HL-60 (cell line): ENCODE results near the gene PPP2R5D.
"Not testable (repeated sequence)": the region's sequence is repeated elsewhere in the genome, so short reads cannot be mapped to it uniquely, and the experiment has no call there.

Experiments used
- DNase-seq, 2 experiments: peaks; one replicate each; pipeline ENCODE4 v3.0.0-alpha.2; 2010 to 2020; ENCODE audit warnings: low read depth in 1 of 2, low spot score in 1 of 2
- H3K27ac ChIP-seq: fragments of 250-450 bp; sonication (Bioruptor Pico); replicated peaks from 2 replicates; pipeline ENCODE4 v1.5.1; 2020; ENCODE audit warnings: mild to moderate bottlenecking, moderate library complexity
- H3K27me3 ChIP-seq: fragments of 250-450 bp; sonication (Bioruptor Pico); 2 replicates; pipeline ENCODE4 v1.5.1; 2021; ENCODE audit warnings: mild to moderate bottlenecking, moderate library complexity; ENCODE audit not compliant: insufficient read depth, poor library complexity, severe bottlenecking
- H3K4me3 ChIP-seq: replicated peaks from 2 replicates; pipeline ENCODE4 v1.5.1; 2011; ENCODE audit warnings: mild to moderate bottlenecking, control low read depth, low read length; ENCODE audit not compliant: insufficient read depth
- CTCF ChIP-seq: IDR thresholded peaks from one replicate; pipeline ENCODE4 v1.5.1; 2011; ENCODE audit warnings: low read length, control low read depth, inconsistent platforms; ENCODE audit not compliant: insufficient read depth
- GABPA ChIP-seq: IDR thresholded peaks from 2 replicates; pipeline ENCODE4 v1.6.1; 2012; ENCODE audit warnings: low read depth
- POLR2AphosphoS5 ChIP-seq: IDR thresholded peaks from 2 replicates; pipeline ENCODE4 v1.6.1; 2012; ENCODE audit warnings: low read depth
- SPI1 ChIP-seq: IDR thresholded peaks from 2 replicates; pipeline ENCODE4 v1.6.1; 2012; ENCODE audit warnings: low read depth, mild to moderate bottlenecking, borderline replicate concordance
- TF ChIP-seq, protein P1 (sequence below): IDR thresholded peaks from 2 replicates; pipeline ENCODE4 v1.6.1; 2012; ENCODE audit warnings: low read depth; ENCODE audit not compliant: insufficient replicate concordance

PPP2R5D gene

GRCh38 chr6:42996513-42996912 lies 12.1 kb downstream of the PPP2R5D start:
- H3K27me3 ChIP-seq: no peaks in the 10 kb centered on the region
- H3K27ac ChIP-seq: no peak overlapping the region
- no peak for TF ChIP-seq POLR2AphosphoS5
- TF ChIP-seq SPI1: no peak
- TF ChIP-seq CTCF: no peak
- TF ChIP-seq GABPA: no peak
- TF ChIP-seq, protein P1, sequence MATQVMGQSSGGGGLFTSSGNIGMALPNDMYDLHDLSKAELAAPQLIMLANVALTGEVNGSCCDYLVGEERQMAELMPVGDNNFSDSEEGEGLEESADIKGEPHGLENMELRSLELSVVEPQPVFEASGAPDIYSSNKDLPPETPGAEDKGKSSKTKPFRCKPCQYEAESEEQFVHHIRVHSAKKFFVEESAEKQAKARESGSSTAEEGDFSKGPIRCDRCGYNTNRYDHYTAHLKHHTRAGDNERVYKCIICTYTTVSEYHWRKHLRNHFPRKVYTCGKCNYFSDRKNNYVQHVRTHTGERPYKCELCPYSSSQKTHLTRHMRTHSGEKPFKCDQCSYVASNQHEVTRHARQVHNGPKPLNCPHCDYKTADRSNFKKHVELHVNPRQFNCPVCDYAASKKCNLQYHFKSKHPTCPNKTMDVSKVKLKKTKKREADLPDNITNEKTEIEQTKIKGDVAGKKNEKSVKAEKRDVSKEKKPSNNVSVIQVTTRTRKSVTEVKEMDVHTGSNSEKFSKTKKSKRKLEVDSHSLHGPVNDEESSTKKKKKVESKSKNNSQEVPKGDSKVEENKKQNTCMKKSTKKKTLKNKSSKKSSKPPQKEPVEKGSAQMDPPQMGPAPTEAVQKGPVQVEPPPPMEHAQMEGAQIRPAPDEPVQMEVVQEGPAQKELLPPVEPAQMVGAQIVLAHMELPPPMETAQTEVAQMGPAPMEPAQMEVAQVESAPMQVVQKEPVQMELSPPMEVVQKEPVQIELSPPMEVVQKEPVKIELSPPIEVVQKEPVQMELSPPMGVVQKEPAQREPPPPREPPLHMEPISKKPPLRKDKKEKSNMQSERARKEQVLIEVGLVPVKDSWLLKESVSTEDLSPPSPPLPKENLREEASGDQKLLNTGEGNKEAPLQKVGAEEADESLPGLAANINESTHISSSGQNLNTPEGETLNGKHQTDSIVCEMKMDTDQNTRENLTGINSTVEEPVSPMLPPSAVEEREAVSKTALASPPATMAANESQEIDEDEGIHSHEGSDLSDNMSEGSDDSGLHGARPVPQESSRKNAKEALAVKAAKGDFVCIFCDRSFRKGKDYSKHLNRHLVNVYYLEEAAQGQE: no peak
- DNase-seq: no peak
- H3K4me3 ChIP-seq: no peak overlapping the region

- not testable (repeated sequence) for H3K27ac ChIP-seq, H3K27me3 ChIP-seq, H3K4me3 ChIP-seq, DNase-seq
These were observed 13.8 kb downstream of the PPP2R5D start for GRCh38 chr6:42998205-42998604.

GRCh38 chr6:43001843-43002242 lies 17.5 kb downstream of the PPP2R5D start:
- no peak overlapping the region for H3K27ac ChIP-seq
- H3K27me3 ChIP-seq: no peaks in the 10 kb centered on the region
- no peak overlapping the region for H3K4me3 ChIP-seq
- TF ChIP-seq, protein P1: no peak
- TF ChIP-seq POLR2AphosphoS5 (no peak), CTCF (no peak), SPI1 (no peak), GABPA (no peak)
- DNase-seq: no peak

DNA sequence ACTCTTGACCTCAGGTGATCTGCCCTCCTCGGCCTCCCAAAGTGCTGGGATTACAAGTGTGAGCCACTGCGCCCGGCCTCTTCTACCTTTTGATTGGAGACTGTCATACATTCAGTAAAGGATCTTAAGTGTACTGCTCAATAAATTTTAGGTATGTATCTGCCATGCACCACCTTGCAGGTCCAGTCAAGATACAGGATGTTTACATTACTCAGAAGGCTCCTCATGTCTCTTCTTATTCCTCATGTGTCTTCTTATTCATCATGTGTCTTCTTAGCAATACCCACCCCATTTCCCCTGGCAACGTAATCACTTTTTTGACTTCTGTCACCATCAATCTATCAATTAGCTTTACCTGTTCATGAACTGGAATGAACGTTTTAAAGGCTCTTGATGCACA lies 21.5 kb downstream of the PPP2R5D start:
- no peak overlapping the region for H3K27ac ChIP-seq
- no peak for DNase-seq
- H3K4me3 ChIP-seq: no peak overlapping the region
- no peaks in the 10 kb centered on the region for H3K27me3 ChIP-seq
- no peak for TF ChIP-seq CTCF
- TF ChIP-seq GABPA: no peak
- TF ChIP-seq, protein P1: no peak
- TF ChIP-seq POLR2AphosphoS5: no peak
- TF ChIP-seq SPI1: no peak
